AG04449 (cell line): ENCODE measurements around the gene C1QA.
"Not testable (repeated sequence)": the region's sequence is repeated elsewhere in the genome, so short reads cannot be mapped to it uniquely, and the experiment has no call there.

Source experiments
- CTCF ChIA-PET: fragments of 350-600 bp; formaldehyde crosslinking; extraction: SDS; loops from one replicate; lab custom pipeline; 2021; ENCODE audit warnings: antibody characterized with exemption; lab: Yijun Ruan, JAX
- POLR2A ChIA-PET: fragments of 400-600, 350-600 bp; formaldehyde crosslinking; extraction: SDS; loops from one replicate; lab custom pipeline; 2020; ENCODE audit warnings: antibody characterized with exemption, inconsistent platforms; lab: Yijun Ruan, JAX
- DNase-seq: peaks from one replicate; pipeline ENCODE4 v3.0.0-alpha.2; 2010; ENCODE audit warnings: low read depth, low spot score
- H3K4me3 ChIP-seq: 2 replicates; pipeline ENCODE4 v1.5.1; 2011; ENCODE audit warnings: low read depth, mild to moderate bottlenecking, control low read depth, low read length
- TF ChIP-seq, protein P1 (sequence below): IDR thresholded peaks from one replicate; pipeline ENCODE4 v1.5.1; 2011; ENCODE audit warnings: mild to moderate bottlenecking, moderate library complexity, low read length, control low read depth, inconsistent platforms; ENCODE audit not compliant: insufficient read depth; ENCODE audit errors: missing control alignments

The C1QA gene

DNA sequence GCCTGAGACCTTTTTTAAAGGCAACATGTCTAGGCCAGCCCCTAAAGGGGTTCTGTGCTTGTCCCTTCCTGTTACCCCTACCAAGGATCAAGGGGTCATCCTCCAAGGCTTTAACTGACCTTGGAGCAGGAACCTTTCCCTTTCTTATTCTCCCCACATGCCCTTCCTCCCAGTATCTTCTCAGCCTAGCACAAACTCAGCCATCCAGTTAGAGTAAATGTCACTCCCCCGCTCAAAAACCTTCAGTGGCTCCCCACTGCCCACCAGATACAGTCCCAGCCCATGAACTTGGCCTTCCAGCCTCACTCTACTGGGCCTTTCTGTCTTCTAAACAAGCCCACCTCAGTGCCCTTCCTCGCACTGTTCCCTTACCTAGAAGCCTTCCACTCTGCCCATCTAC lies 25.5 kb downstream of the C1QA start:
- DNase-seq = no peak

DNA sequence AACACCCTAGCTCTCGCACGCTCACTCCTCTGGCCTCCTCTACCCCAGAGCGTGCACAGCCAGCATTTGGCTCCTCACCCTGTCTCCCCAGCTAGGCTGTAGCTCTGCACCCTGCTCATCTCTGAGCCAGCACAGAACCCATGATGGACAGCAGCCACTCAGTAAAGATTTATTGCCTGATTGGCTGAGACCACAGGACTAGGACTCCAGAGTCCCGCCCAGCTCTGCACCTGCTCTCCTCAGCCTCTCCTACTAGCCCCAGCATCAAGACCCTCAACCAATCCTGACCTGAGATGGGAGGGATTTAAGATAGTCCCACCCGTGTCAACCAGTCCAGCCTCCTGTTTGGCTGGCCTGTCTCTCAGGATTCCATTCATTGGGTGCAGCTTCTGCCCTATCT lies 25.9 kb downstream of the C1QA start:
- TF ChIP-seq, protein P1, sequence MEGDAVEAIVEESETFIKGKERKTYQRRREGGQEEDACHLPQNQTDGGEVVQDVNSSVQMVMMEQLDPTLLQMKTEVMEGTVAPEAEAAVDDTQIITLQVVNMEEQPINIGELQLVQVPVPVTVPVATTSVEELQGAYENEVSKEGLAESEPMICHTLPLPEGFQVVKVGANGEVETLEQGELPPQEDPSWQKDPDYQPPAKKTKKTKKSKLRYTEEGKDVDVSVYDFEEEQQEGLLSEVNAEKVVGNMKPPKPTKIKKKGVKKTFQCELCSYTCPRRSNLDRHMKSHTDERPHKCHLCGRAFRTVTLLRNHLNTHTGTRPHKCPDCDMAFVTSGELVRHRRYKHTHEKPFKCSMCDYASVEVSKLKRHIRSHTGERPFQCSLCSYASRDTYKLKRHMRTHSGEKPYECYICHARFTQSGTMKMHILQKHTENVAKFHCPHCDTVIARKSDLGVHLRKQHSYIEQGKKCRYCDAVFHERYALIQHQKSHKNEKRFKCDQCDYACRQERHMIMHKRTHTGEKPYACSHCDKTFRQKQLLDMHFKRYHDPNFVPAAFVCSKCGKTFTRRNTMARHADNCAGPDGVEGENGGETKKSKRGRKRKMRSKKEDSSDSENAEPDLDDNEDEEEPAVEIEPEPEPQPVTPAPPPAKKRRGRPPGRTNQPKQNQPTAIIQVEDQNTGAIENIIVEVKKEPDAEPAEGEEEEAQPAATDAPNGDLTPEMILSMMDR = no peak
- no peak overlapping the region for H3K4me3 ChIP-seq
- ChIA-PET CTCF (interaction anchor here (0.9 to 2.5 kb wide), 5 partner anchors 12 to 302 kb away, joined by 3 to 14 read pairs (median 3); no protein-coding TSS in a partner anchor), POLR2A (no interaction called here)
- no peak for DNase-seq

More for the DNA sequence above, 25.5 kb downstream of the C1QA start:
- no peak overlapping the region for H3K4me3 ChIP-seq
- ChIA-PET CTCF (interaction anchor here (2.0 to 2.5 kb wide), 2 partner anchors 12 to 268 kb away, joined by 14 read pairs; no protein-coding TSS in a partner anchor), POLR2A (no interaction called here)
- TF ChIP-seq, protein P1 = no peak

DNA sequence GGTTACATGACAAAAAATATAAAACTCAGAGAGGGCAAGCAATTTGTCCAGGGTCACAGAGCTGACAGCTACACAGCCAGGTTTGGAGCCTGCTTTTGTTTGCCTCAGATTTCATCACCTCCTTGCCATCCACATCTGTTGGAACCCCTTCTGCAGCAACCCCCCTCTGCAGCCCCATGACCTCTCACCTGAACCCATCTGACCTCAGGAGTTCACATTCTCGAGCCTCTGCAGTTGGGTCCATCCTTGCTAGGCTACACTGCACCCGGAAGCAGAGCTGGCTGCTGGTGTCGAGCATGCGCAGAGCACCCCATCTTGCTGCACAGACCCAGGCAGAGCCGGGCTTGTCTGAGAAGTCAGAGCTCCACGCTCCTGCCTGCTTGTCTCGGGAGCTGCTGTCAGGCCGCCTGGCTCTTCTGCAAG lies 26.6 kb downstream of the C1QA start:
- no peak for DNase-seq

DNA sequence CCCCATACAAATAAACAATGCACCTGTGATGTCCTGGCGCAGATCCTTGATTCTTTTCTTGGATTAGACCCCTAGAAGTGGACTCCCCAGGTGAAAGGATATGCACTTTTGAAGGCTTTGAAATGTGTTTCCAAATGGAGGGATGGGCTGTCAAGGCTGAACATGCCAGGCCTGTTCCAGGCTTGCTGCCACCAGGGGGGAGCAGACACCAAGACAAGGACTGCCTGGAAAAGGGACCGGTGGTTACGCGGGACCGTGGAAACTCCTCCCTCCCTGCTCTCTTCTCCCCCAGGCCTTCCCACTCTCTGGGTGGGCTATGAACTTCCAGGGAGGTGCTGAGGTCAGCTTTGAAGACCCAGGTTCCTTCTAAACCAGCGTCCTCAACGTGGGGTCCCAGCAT lies 29.3 kb downstream of the C1QA start:
- no peak for DNase-seq
- TF ChIP-seq, protein P1 = peak; percentile 74
- ChIA-PET CTCF (interaction anchor here (0.6 to 13.3 kb wide), 7 partner anchors 9 to 372 kb away, joined by 3 to 307 read pairs (median 4); no protein-coding TSS in a partner anchor), POLR2A (no interaction called here)
- H3K4me3 ChIP-seq = no peak overlapping the region

More for the DNA sequence above, 26.6 kb downstream of the C1QA start:
- H3K4me3 ChIP-seq = no peak overlapping the region
- CTCF ChIA-PET = interaction anchor here (0.8 to 2.5 kb wide), 7 partner anchors 8 to 301 kb away, joined by 3 to 14 read pairs (median 3); no protein-coding TSS in a partner anchor
- TF ChIP-seq, protein P1 = no peak
- POLR2A ChIA-PET = no interaction called here

DNA sequence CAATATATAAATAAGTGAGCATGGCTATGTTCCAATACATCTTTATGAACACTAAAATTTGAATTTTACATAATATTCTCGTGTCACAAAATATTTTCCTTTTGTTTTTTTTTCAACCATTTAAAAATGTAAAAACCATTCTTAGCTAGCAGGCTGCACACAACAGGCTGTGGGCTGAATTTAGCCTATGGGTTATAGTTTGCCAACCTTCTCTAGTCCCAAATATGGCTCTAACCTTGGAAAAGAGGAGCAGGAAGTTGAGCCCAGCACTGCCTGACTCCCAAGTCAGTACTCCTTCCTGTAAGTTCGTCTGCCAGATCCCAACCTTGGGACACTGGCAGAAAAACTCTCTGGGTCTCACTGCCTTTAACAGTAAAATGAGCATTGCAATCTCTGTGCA lies 30.0 kb downstream of the C1QA start:
- POLR2A ChIA-PET = no interaction called here
- H3K4me3 ChIP-seq = no peak overlapping the region
- no peak for DNase-seq
- CTCF ChIA-PET = interaction anchor here (0.6 to 13.3 kb wide), 7 partner anchors 8 to 309 kb away, joined by 3 to 307 read pairs (median 5); no protein-coding TSS in a partner anchor
- TF ChIP-seq, protein P1 = no peak

DNA sequence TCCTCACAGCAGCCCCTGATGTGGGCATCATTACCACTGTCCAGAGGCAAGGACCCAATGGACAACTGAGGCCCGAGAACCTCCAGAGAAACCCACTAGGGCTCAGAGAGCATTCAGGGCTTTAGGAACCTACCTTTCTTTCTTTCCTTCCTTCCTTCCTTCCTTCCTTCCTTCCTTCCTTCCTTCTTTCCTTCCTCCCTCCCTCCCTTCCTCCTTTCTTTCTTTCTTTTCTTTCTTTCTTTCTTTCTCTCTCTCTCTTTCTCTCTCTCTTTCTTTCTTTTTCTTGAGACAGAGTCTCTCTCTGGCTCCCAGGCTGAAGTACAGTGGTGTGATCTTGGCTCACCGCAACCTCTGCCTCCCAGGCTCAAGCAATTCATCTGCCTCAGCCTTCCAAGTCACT lies 32.4 kb downstream of the C1QA start:
- DNase-seq, H3K4me3 ChIP-seq, POLR2A ChIA-PET: not testable (repeated sequence)
- CTCF ChIA-PET = interaction anchor here (2.0 to 13.3 kb wide), 2 partner anchors 263 to 296 kb away, joined by 10 to 307 read pairs; no protein-coding TSS in a partner anchor
